KMS-11 (cell line): Measurements from ENCODE around the gene C19orf67.

ENCODE experiments used
- H2AFZ ChIP-seq: fragments of 200-600 bp; sonication (generic); 2 replicates; pipeline ENCODE4 v1.6.1; 2016; ENCODE audit warnings: antibody characterized with exemption, mixed run types, low read depth
- H3K27ac ChIP-seq: fragments of 200-600 bp; sonication (generic); 2 replicates; pipeline ENCODE4 v1.6.1; 2016; ENCODE audit warnings: mild to moderate bottlenecking, mixed run types
- H3K27me3 ChIP-seq: fragments of 200-600 bp; sonication (generic); 2 replicates; pipeline ENCODE4 v1.6.1; 2017; ENCODE audit warnings: mild to moderate bottlenecking, low read depth, mixed run types, moderate library complexity; ENCODE audit not compliant: insufficient read depth
- H3K36me3 ChIP-seq: fragments of 200-600 bp; sonication (generic); 2 replicates; pipeline ENCODE4 v1.6.1; 2017; ENCODE audit warnings: mild to moderate bottlenecking, mixed run types; ENCODE audit not compliant: insufficient read depth
- H3K4me1 ChIP-seq: fragments of 200-600 bp; sonication (generic); 2 replicates; pipeline ENCODE4 v1.6.1; 2016; ENCODE audit warnings: mild to moderate bottlenecking, low read depth, mixed run types; ENCODE audit not compliant: poor library complexity, severe bottlenecking
- H3K4me2 ChIP-seq: fragments of 200-600 bp; sonication (generic); 2 replicates; pipeline ENCODE4 v1.7.0; 2016; ENCODE audit warnings: mild to moderate bottlenecking, mixed run types
- H3K4me3 ChIP-seq: fragments of 200-600 bp; sonication (generic); IDR thresholded peaks from 2 replicates; pipeline ENCODE4 v1.6.1; 2017; ENCODE audit warnings: low read depth, low read length, mixed read lengths; ENCODE audit not compliant: insufficient read depth
- H3K79me2 ChIP-seq: fragments of 200-600 bp; sonication (generic); 2 replicates; pipeline ENCODE4 v1.6.1; 2016; ENCODE audit warnings: low read depth, mixed run types; ENCODE audit not compliant: insufficient read depth
- H3K9ac ChIP-seq: fragments of 200-600 bp; sonication (generic); 2 replicates; pipeline ENCODE4 v1.6.1; 2016; ENCODE audit warnings: mild to moderate bottlenecking, mixed run types
- H4K20me1 ChIP-seq: fragments of 200-600 bp; sonication (generic); 2 replicates; pipeline ENCODE4 v1.6.1; 2016; ENCODE audit warnings: mild to moderate bottlenecking, mixed run types; ENCODE audit not compliant: insufficient read depth
- CTCF ChIP-seq: fragments of 200-600 bp; sonication (generic); conservative IDR thresholded peaks from 2 replicates; pipeline ENCODE4 v1.6.1; 2017; ENCODE audit warnings: low read depth, mild to moderate bottlenecking, antibody characterized with exemption, low read length, moderate library complexity, mixed read lengths

The C19orf67 gene

GRCh38 chr19:14096272-14096992, 10.8 kb upstream of the C19orf67 start:
- Histone ChIP-seq H3K27me3 (no peaks in the 10 kb centered on the region), H3K9ac (no peak overlapping the region), H3K4me3 (no peak overlapping the region), H3K27ac (no peak overlapping the region), H3K79me2 (no peaks in the 10 kb centered on the region), H2AFZ (no peak overlapping the region), H3K36me3 (no peaks in the 10 kb centered on the region), H4K20me1 (no peaks in the 10 kb centered on the region), H3K4me2 (no peak overlapping the region), H3K4me1 (peaks cover 25% of the 10 kb centered on the region)
- TF ChIP-seq CTCF, result no peak

GRCh38 chr19:14094854-14095253, 9.3 kb upstream of the C19orf67 start:
- no peaks in the 10 kb centered on the region for H3K27me3 ChIP-seq
- TF ChIP-seq CTCF, result no peak
- H3K36me3 ChIP-seq, result no peaks in the 10 kb centered on the region
- no peak overlapping the region for H3K9ac ChIP-seq
- H3K27ac ChIP-seq, result no peak overlapping the region
- no peak overlapping the region for H3K4me3 ChIP-seq
- no peak overlapping the region for H2AFZ ChIP-seq
- H3K4me1 ChIP-seq, result peaks cover 14% of the 10 kb centered on the region
- H3K4me2 ChIP-seq, result no peak overlapping the region
- no peaks in the 10 kb centered on the region for H3K79me2 ChIP-seq
- H4K20me1 ChIP-seq, result no peaks in the 10 kb centered on the region

- H3K27ac ChIP-seq, result no peak overlapping the region
- no peaks in the 10 kb centered on the region for H3K27me3 ChIP-seq
- H3K4me1 ChIP-seq, result peaks cover 14% of the 10 kb centered on the region
- H3K9ac ChIP-seq, result no peak overlapping the region
- no peak for TF ChIP-seq CTCF
- no peak overlapping the region for H3K4me3 ChIP-seq
- H3K4me2 ChIP-seq, result no peak overlapping the region
- no peaks in the 10 kb centered on the region for H3K79me2 ChIP-seq
- H2AFZ ChIP-seq, result no peak overlapping the region
- H3K36me3 ChIP-seq, result no peaks in the 10 kb centered on the region
- no peaks in the 10 kb centered on the region for H4K20me1 ChIP-seq
These were observed 7.7 kb upstream of the C19orf67 start for GRCh38 chr19:14093117-14093823.

- H3K4me2 ChIP-seq, result peak overlapping the region; percentile 96
- H3K4me1 ChIP-seq, result peaks cover 14% of the 10 kb centered on the region
- H3K36me3 ChIP-seq, result no peaks in the 10 kb centered on the region
- no peaks in the 10 kb centered on the region for H3K79me2 ChIP-seq
- H3K27me3 ChIP-seq, result no peaks in the 10 kb centered on the region
- no peak for TF ChIP-seq CTCF
- peak overlapping the region; percentile 48; the same call in 1 of the 2 replicates for H3K9ac ChIP-seq
- no peak overlapping the region for H3K27ac ChIP-seq
- no peaks in the 10 kb centered on the region for H4K20me1 ChIP-seq
- H3K4me3 ChIP-seq, result no peak overlapping the region
- peak overlapping the region; percentile 85; the same call in 1 of the 2 replicates for H2AFZ ChIP-seq
These were observed 6.4 kb upstream of the C19orf67 start for GRCh38 chr19:14091813-14092462.
